WTC11 (cell line): Measurements from ENCODE around the gene ADGRV1.

Experiments used
- CBFB ChIP-seq: sonication (generic); formaldehyde crosslinking; IDR thresholded peaks from 2 replicates; pipeline ENCODE4 v1.8.1; 2022; ENCODE audit warnings: mild to moderate bottlenecking, low read depth, missing genetic modification reagents
- CREB1 ChIP-seq: sonication (generic); formaldehyde crosslinking; IDR thresholded peaks from 2 replicates; pipeline ENCODE4 v1.8.0; 2023; ENCODE audit warnings: mild to moderate bottlenecking, missing genetic modification reagents
- ELF4 ChIP-seq: sonication (generic); formaldehyde crosslinking; IDR thresholded peaks from 2 replicates; pipeline ENCODE4 v1.8.1; 2022; ENCODE audit warnings: low read depth, mild to moderate bottlenecking, moderate library complexity, missing genetic modification reagents
- FOXP1 ChIP-seq: sonication (generic); formaldehyde crosslinking; IDR thresholded peaks from 2 replicates; pipeline ENCODE4 v1.8.0; 2022; ENCODE audit warnings: missing genetic modification reagents, mild to moderate bottlenecking, moderate library complexity, borderline replicate concordance
- FOXP4 ChIP-seq: sonication (generic); formaldehyde crosslinking; IDR thresholded peaks from 2 replicates; pipeline ENCODE4 v1.8.0; 2022; ENCODE audit warnings: mild to moderate bottlenecking, missing genetic modification reagents
- SP1 ChIP-seq: sonication (generic); formaldehyde crosslinking; conservative IDR thresholded peaks from 2 replicates; pipeline ENCODE4 v1.8.1; 2022; ENCODE audit warnings: missing genetic modification reagents
- TF ChIP-seq, protein P1 (sequence below): fragments of 200-600 bp; IDR thresholded peaks from 2 replicates; pipeline ENCODE4 v1.8.0; 2022; ENCODE audit warnings: antibody characterized with exemption
- TF ChIP-seq, protein P2 (sequence below): sonication (generic); formaldehyde crosslinking; IDR thresholded peaks from 2 replicates; pipeline ENCODE4 v1.8.0; 2022; ENCODE audit warnings: mild to moderate bottlenecking, missing genetic modification reagents
- TF ChIP-seq, protein P3 (sequence below): fragments of 250-450 bp; sonication (Bioruptor Pico); IDR thresholded peaks from 2 replicates; pipeline ENCODE4 v1.9.0; 2021; ENCODE audit warnings: mild to moderate bottlenecking, borderline replicate concordance
- TF ChIP-seq, protein P4 (sequence below): sonication (generic); formaldehyde crosslinking; IDR thresholded peaks from 2 replicates; pipeline ENCODE4 v1.8.1; 2023; ENCODE audit warnings: mild to moderate bottlenecking, missing genetic modification reagents, moderate library complexity

DNA sequence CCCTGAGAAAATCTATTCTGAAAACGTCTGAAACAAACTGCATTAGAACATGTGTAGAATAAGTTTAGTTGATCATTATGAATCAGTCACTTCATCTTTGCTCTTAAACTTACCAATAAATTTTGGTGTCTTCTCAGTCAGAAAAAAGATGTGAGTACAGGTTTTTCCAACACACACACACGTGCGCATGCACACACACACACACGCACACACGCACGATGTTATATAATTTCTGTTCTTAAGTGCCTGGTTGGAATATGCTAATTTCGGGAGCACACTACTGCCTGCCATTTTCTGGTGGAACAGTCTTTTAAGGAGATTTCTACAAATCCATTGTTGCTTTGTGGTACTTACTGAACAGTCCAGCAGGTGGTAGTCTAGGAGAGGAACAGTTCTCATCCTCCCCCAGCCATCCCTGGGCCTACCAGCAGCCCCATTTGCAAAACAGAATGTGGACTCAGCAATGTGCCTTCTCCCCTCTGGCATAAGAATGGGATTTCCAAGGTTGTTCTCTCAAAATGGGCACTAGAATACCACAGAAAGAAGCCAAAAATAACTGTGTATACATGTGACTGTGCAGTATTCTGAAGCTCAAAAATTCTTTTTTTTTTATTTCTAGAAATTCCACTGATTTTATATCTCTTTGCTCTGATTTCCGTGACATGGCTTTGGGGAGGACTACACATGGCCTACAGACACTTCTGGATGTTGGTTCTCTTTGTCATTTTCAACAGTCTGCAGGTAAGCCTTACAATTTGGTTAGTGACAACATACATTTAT is 543.2 kb downstream of the ADGRV1 start:
- TF ChIP-seq ELF4 (CRISPR knock-in tag), result no peak
- TF ChIP-seq, protein P1, sequence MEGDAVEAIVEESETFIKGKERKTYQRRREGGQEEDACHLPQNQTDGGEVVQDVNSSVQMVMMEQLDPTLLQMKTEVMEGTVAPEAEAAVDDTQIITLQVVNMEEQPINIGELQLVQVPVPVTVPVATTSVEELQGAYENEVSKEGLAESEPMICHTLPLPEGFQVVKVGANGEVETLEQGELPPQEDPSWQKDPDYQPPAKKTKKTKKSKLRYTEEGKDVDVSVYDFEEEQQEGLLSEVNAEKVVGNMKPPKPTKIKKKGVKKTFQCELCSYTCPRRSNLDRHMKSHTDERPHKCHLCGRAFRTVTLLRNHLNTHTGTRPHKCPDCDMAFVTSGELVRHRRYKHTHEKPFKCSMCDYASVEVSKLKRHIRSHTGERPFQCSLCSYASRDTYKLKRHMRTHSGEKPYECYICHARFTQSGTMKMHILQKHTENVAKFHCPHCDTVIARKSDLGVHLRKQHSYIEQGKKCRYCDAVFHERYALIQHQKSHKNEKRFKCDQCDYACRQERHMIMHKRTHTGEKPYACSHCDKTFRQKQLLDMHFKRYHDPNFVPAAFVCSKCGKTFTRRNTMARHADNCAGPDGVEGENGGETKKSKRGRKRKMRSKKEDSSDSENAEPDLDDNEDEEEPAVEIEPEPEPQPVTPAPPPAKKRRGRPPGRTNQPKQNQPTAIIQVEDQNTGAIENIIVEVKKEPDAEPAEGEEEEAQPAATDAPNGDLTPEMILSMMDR, result peak; percentile 42; the same call in 1 of the 2 replicates
- no peak for TF ChIP-seq FOXP1 (CRISPR knock-in tag)
- TF ChIP-seq CBFB (CRISPR knock-in tag), result no peak
- TF ChIP-seq, protein P2, sequence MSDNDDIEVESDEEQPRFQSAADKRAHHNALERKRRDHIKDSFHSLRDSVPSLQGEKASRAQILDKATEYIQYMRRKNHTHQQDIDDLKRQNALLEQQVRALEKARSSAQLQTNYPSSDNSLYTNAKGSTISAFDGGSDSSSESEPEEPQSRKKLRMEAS, result no peak
- TF ChIP-seq, protein P3, sequence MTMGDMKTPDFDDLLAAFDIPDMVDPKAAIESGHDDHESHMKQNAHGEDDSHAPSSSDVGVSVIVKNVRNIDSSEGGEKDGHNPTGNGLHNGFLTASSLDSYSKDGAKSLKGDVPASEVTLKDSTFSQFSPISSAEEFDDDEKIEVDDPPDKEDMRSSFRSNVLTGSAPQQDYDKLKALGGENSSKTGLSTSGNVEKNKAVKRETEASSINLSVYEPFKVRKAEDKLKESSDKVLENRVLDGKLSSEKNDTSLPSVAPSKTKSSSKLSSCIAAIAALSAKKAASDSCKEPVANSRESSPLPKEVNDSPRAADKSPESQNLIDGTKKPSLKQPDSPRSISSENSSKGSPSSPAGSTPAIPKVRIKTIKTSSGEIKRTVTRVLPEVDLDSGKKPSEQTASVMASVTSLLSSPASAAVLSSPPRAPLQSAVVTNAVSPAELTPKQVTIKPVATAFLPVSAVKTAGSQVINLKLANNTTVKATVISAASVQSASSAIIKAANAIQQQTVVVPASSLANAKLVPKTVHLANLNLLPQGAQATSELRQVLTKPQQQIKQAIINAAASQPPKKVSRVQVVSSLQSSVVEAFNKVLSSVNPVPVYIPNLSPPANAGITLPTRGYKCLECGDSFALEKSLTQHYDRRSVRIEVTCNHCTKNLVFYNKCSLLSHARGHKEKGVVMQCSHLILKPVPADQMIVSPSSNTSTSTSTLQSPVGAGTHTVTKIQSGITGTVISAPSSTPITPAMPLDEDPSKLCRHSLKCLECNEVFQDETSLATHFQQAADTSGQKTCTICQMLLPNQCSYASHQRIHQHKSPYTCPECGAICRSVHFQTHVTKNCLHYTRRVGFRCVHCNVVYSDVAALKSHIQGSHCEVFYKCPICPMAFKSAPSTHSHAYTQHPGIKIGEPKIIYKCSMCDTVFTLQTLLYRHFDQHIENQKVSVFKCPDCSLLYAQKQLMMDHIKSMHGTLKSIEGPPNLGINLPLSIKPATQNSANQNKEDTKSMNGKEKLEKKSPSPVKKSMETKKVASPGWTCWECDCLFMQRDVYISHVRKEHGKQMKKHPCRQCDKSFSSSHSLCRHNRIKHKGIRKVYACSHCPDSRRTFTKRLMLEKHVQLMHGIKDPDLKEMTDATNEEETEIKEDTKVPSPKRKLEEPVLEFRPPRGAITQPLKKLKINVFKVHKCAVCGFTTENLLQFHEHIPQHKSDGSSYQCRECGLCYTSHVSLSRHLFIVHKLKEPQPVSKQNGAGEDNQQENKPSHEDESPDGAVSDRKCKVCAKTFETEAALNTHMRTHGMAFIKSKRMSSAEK (CRISPR knock-in tag), result no peak
- no peak for TF ChIP-seq CREB1 (CRISPR knock-in tag)
- no peak for TF ChIP-seq FOXP4 (CRISPR knock-in tag)
- TF ChIP-seq, protein P4, sequence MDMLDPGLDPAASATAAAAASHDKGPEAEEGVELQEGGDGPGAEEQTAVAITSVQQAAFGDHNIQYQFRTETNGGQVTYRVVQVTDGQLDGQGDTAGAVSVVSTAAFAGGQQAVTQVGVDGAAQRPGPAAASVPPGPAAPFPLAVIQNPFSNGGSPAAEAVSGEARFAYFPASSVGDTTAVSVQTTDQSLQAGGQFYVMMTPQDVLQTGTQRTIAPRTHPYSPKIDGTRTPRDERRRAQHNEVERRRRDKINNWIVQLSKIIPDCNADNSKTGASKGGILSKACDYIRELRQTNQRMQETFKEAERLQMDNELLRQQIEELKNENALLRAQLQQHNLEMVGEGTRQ (CRISPR knock-in tag), result no peak
- TF ChIP-seq SP1 (CRISPR knock-in tag), result no peak
